Peyer's patch (tissue), 4 donors: ENCODE results near the gene PLAAT4. TPM values are rescaled to one million over a fixed set of nuclear protein-coding genes. Genes with fewer than 3 reads are reported as not detected.
A peak's percentile ranks its signal among the peaks of the same experiment; 100 is the strongest.

Experiments
- DNase-seq, 3 donors: peaks; one replicate each; pipeline ENCODE4 v3.0.0-alpha.2; 2017 to 2019
- H3K27ac ChIP-seq, 4 donors: fragments of 200-600 bp; sonication (generic); one replicate each; pipeline ENCODE4 v1.5.1; 2016 to 2019
- H3K27me3 ChIP-seq, 2 donors: fragments of 200-600 bp; sonication (generic); one replicate each; pipeline ENCODE4 v1.5.1; 2019
- H3K36me3 ChIP-seq, 3 donors: fragments of 200-600 bp; sonication (generic); one replicate each; pipeline ENCODE4 v1.5.1; 2016 to 2019
- H3K4me1 ChIP-seq, 4 donors: fragments of 200-600 bp; sonication (generic); one replicate each; pipeline ENCODE4 v1.5.1; 2016 to 2019
- H3K4me3 ChIP-seq, 4 donors: fragments of 200-600 bp; sonication (generic); 1 replicate in 3 of 4; 2 replicates in 1 of 4; pipeline ENCODE4 v1.5.1; 2016 to 2019; ENCODE audit warnings: mild to moderate bottlenecking in 1 of 4
- H3K9me3 ChIP-seq, 4 donors: fragments of 200-600 bp; sonication (generic); one replicate each; pipeline ENCODE4 v1.5.1; 2016 to 2019; ENCODE audit warnings: mild to moderate bottlenecking in 1 of 4
- CTCF ChIP-seq, 6 experiments: fragments of 450-650 bp in 4 of 6; fragments of 200-600 bp in 2 of 6; sonication (generic) in 1 of 6; IDR thresholded peaks; one replicate each; pipeline ENCODE4 v1.5.1; 2017 to 2019; ENCODE audit warnings: antibody characterized with exemption in 6 of 6, mild to moderate bottlenecking in 3 of 6, moderate library complexity in 1 of 6
- POLR2A ChIP-seq, 2 donors: fragments of 450-650 bp; IDR thresholded peaks; one replicate each; pipeline ENCODE4 v1.5.1; 2017; ENCODE audit warnings: antibody characterized with exemption in 2 of 2, mild to moderate bottlenecking in 2 of 2, moderate library complexity in 2 of 2
- total RNA-seq, 4 donors: library from RNA; depleted of rRNA; stranded (reverse); fragments of >200 nt; gene quantifications; one replicate each; pipeline ENCODE4 v1.1.0, GENCODE V29; 2016

PLAAT4 gene
- total RNA-seq, 4 donors from 2014 or later: 54.5 to 179 (median 93.4) TPM

DNA sequence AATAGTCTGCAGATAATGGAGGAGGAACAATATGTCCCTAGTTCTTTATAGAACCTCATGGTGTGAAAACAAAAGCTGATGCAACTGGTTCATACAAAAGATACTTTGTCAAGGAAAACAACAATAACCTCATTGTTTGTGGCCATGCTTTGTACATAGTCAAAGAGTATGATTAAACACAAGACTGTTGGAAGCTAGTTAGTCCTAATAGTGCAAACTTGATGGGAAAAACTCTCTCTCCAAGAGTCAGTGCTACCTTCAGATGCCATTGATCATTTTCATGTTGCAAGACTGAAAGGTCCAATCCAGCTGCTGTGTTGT, 46.7 kb downstream of the PLAAT4 start:
- no peak for DNase-seq
- no peaks in the 10 kb centered on the region for H3K27me3 ChIP-seq
- no peak overlapping the region for H3K27ac ChIP-seq
- no peak for TF ChIP-seq CTCF (IDR thresholded peaks at IDR 0.05)
- TF ChIP-seq POLR2A (IDR thresholded peaks at IDR 0.05): no peak
- H3K36me3 ChIP-seq: peaks cover 0 to 32% (median 0%) of the 10 kb centered on the region in 3 donors
- H3K9me3 ChIP-seq: peaks cover 0 to 8% (median 0%) of the 10 kb centered on the region in 4 donors
- H3K4me3 ChIP-seq: no peak overlapping the region
- H3K4me1 ChIP-seq: no peaks in the 10 kb centered on the region

DNA sequence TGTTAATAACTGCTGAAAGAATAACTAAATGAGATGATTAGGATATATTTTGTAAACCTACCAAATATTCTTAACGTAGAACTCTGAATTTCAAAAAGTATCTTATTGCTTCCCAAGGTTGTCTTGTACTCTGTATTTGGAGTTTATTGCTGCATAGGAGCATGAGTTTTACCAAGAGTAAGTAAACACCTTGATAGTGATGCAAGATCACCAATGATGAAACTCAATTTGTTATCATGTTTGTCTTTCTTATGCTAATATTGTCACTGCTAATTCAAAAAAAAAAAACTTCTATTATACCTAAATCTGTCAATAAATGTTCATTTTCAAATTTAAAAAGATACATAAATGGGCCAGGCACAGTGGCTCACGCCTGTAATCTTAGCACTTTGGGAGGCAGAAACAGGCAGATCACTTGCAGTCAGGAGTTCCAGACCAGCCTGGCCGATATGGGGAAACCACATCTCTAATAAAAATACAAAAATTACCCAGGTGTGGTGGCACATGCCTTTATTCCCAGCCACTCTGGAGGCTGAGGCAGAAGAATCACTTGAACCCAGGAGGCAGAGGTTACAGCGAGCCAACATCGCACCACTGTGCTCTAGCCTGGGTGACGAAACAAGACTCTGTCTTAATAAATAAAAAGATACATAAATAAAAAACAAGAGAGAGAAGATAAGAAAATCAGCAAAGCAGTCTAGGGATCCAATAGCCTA, 50.0 kb downstream of the PLAAT4 start:
- Histone ChIP-seq H3K4me3 (no peak overlapping the region), H3K9me3 (peaks cover 0 to 3% (median 0%) of the 10 kb centered on the region in 4 donors), H3K27me3 (no peaks in the 10 kb centered on the region), H3K27ac (no peak overlapping the region), H3K36me3 (peaks cover 0 to 32% (median 0%) of the 10 kb centered on the region in 3 donors), H3K4me1 (no peaks in the 10 kb centered on the region)
- TF ChIP-seq CTCF (IDR thresholded peaks at IDR 0.05): no peak
- no peak for TF ChIP-seq POLR2A (IDR thresholded peaks at IDR 0.05)
- DNase-seq: no peak

DNA sequence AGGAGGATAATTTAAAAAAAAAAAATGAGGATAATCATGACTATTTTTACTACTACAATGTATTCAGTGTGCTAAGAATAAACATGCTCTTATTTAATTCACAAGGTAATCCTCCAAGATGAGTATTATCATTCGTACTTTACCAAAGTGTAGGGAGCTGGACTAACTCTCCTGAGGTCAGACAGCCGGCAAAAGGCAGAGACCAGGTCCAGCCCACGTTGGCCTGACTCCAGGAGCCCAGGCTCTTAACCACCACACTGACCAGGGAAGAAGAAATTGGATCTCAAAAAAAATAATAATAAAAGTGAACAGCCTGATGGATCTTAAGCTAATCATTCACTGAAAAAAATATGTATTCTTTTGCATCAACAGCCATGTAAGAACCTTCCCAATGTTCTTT, 52.4 kb downstream of the PLAAT4 start:
- Histone ChIP-seq H3K4me3 (no peak overlapping the region), H3K27ac (no peak overlapping the region), H3K4me1 (no peaks in the 10 kb centered on the region), H3K36me3 (peaks cover 0 to 25% (median 0%) of the 10 kb centered on the region in 3 donors), H3K9me3 (no peaks in the 10 kb centered on the region), H3K27me3 (no peaks in the 10 kb centered on the region)
- no peak for TF ChIP-seq POLR2A (IDR thresholded peaks at IDR 0.05)
- TF ChIP-seq CTCF (IDR thresholded peaks at IDR 0.05): no peak
- no peak for DNase-seq

DNA sequence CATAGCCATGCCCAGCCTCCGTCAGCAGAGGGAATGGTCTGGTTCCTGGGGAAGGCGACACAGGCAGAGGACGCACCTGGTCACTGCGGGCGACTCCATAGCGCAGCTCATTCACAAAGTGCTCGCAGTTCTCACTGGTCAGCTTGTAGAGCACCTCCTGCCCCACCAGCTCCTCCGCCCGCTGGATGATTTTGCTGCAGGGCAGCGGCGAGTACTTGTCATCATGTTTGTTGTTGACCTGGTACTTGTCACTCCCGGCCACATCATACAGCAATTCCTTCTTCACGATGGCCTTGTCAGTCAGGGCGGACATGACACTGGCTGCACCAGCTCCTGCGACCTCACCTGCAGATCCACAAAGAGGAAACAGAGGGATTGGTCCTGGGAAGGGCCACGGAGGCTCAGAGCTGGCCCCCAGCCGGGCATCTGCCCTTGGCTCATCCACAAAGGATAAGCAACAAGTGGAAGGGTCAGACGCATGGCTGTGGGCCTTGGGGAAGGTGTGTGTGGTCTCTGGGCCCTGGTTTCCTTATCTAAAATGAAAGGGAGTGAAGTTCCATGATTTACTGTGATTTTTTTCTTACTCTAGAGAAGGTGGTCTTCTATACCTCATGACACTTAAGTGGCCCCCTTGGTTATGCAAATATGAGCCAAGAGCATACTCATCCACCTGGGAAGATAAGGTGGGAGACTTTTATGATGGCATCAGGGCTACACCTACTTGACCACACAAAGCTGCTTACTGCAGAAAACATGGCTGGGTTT, 53.6 kb downstream of the PLAAT4 start:
- no peak for DNase-seq
- no peak overlapping the region for H3K27ac ChIP-seq
- no peaks in the 10 kb centered on the region for H3K27me3 ChIP-seq
- H3K4me3 ChIP-seq: no peak overlapping the region
- H3K9me3 ChIP-seq: no peaks in the 10 kb centered on the region
- H3K4me1 ChIP-seq: no peaks in the 10 kb centered on the region
- peaks cover 0 to 21% (median 0%) of the 10 kb centered on the region in 3 donors for H3K36me3 ChIP-seq
- TF ChIP-seq CTCF (IDR thresholded peaks at IDR 0.05) (no peak), POLR2A (IDR thresholded peaks at IDR 0.05) (no peak)

GRCh38 chr11:63592975-63593395, 56.4 kb downstream of the PLAAT4 start:
- H3K27me3 ChIP-seq: no peaks in the 10 kb centered on the region
- no peak overlapping the region for H3K4me3 ChIP-seq
- peak in 1 of 3 donors; percentile 63 for DNase-seq
- no peak overlapping the region for H3K27ac ChIP-seq
- H3K36me3 ChIP-seq: peaks cover 0 to 14% (median 0%) of the 10 kb centered on the region in 3 donors
- no peaks in the 10 kb centered on the region for H3K9me3 ChIP-seq
- TF ChIP-seq POLR2A (IDR thresholded peaks at IDR 0.05) (no peak), CTCF (IDR thresholded peaks at IDR 0.05) (peak in 4 of 6 experiments; percentile 37 to 80 (median 76))
- H3K4me1 ChIP-seq: no peaks in the 10 kb centered on the region
